Adipose tissue (tissue), 3 donors: Measurements from ENCODE around the gene UBR4. TPM values are rescaled to one million over a fixed set of nuclear protein-coding genes. Genes with fewer than 3 reads are reported as not detected.

Experiments
- H3K27ac ChIP-seq: one replicate; pipeline ENCODE4 v1.5.1; 2013; ENCODE audit warnings: low read depth, low read length
- WGBS, 3 donors: extraction: QIAGEN DNeasy Blood & Tissue Kit; methylation state at CpG; one replicate each; pipeline ENCODE4 v1.1.7; 2013; 5-methylcytosine and 5-hydroxymethylcytosine counted together
- polyA plus RNA-seq, 3 donors: library from polyadenylated mRNA; stranded (reverse); fragments of 200-250 nt; gene quantifications; one replicate each; pipeline ENCODE4 v1.2.3, GENCODE V29; 2013
- donor health status: healthy with polysubstance abuse.
- donor health status: Bipolar disorder and iron deficiency.
- donor health status: healthy.

UBR4 gene
- polyA plus RNA-seq, 3 donors = 37.3 to 80.4 (median 76.5) TPM

DNA sequence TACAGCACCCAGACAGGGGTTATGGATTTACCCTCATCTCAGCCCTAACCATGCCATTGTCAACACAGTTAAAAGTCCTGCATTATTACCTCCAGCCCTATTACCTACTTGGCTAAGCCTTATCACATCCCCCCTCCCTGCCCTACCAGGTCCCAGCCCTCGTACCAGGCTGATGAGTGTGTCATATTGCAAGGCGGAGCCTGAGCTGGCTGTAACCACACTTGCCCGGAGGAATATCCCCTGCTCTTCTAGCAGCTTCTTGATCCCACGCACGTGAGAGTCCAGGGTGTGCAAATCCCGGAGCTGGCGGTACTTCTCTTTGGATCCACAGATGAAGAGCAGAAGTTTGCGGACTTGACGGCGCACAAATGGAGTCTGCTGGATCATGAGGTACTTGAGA, 87.4 kb downstream of the UBR4 start:
- H3K27ac ChIP-seq = no peak overlapping the region
- 81 to 82% (median 82%) methylated on average over 10 of the region's 10 CpGs for WGBS, 3 donors

DNA sequence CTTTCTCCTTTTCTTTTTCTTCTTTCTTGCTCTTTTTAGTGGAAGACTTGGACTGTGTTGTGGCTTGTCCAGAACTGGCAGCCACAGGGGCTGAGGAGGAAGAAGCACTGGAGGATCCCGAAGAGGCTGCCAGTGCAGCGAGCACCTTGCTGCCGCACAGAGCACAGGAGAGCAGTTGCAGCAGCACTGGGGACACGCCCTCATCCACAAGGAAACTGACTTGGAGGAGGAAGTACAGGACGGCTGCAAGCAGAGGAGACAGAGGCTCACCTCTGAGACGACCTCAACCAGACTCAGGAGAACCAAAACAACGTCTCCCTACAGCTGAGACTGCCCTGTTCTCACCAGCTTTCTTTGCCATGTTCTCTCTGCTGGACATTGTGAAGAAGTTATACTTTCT, 88.9 kb downstream of the UBR4 start:
- 51 to 71% (median 58%) methylated on average over 7 of the region's 7 CpGs for WGBS, 3 donors
- no peak overlapping the region for H3K27ac ChIP-seq

DNA sequence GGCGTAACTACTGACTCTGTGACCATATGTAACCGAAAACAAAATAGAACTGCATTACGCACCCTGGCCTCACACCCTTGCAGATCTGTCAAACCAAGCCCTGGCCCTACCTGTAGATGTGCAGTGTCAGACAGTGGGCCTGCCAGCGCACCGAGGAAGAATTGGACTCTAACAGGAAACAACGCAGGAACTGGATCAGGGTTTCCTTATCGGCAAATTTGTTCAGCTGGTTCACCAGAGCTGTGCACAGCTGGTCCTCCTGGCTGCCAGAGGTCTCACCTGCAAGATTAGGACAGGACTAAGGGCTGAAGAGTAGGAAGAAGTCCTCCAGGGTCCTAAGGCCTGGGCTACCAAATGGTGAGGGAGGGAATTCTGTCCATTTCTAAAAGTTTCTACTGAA, 90.0 kb downstream of the UBR4 start:
- WGBS, 3 donors = 84 to 90% (median 89%) methylated on average over 7 of the region's 7 CpGs
- H3K27ac ChIP-seq = no peak overlapping the region

DNA sequence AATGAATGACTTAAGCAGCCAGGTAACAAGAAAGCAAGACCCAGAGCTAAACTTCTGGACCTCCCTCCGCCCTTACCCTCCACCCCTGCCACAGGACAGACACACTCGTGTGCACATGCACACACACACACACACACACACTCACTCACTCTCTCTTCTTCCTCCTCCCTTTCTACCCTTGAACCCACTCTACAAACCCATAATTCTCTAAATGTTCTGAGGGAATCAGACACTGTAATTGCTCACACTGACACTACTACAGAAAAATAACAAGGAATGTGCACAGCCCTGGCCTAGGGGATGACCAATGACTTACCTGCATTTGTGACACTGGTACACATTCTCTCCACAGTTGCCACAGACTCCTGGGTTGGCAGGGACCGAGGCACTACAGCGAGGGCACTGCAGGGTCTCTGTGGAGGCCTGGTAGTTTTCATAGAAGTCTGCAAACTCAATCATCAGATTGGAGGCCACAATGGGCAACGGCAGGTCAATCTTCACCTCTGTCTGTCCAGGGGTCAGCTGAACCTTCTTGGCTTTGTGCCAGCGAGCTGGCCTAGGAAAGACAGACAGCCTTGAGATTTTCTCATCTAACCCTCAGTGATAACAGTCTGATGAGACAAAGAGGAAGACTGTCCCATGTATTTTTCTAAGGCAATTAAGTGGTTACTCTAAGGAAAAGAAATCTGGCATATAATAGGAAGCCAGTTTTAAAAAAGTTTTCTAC, 94.8 kb downstream of the UBR4 start:
- 80 to 81% (median 81%) methylated on average over 6 of the region's 6 CpGs for WGBS, 3 donors

DNA sequence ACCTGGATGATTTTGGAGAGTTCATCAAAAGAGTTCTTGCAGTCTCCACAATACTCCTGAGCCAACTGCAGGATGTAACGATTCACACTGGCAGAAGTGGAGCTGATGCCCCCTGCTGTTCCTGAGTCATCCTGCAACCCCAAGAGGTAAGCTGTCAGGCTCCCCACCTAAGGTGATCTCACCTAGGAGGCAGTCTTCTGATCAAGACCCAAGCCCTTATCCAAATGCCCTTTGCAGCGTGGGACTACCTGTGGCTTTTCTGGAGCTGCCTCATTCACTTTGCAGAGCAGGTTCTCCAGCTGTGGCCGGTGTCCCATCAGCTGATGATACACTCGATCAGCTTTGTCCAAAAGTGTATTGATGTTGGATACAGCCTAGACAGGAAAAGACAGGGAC, 96.4 kb downstream of the UBR4 start:
- no peak overlapping the region for H3K27ac ChIP-seq
- 69 to 80% (median 71%) methylated on average over 4 of the region's 4 CpGs for WGBS, 3 donors

More for the DNA sequence above, 94.8 kb downstream of the UBR4 start:
- no peak overlapping the region for H3K27ac ChIP-seq

DNA sequence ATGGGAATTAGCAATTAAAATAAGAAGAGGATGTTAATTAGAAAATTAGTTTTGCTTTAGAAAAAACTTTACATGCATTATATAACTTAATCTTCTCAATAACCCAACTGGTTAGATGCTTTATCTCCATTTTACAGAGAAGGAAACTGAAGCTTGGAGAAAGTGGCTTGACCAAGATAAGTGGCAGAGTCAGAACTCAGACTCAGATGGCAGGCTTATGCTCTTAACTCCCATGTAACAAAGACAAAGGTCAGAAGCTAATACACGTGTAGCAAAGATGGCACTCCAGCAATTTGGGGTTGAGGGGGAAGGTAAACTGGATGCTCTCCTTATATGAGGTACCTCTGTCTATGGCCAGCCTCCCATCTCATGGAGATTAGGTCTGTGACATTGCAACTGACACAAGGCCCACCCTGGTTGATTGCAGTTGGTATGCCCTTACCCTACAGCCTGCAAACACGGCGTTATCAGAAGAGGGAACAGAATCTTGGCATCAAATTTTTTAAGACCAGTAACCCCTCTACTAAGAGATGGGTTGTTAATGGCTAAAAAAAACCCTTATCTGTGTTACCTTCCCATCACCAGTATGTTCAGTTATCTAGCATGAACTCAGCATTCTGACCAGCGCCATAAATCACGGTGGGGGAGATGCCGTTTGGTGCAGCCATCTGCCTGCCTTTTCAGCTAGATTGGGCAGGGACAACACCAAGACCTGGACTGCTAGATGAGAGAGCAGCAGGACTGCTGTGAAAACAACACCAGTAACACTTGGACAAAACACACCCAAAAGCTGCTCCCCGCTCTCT, 97.0 kb downstream of the UBR4 start:
- H3K27ac ChIP-seq = no peak overlapping the region
- WGBS, 3 donors = 80 to 89% (median 86%) methylated on average over 7 of the region's 7 CpGs

DNA sequence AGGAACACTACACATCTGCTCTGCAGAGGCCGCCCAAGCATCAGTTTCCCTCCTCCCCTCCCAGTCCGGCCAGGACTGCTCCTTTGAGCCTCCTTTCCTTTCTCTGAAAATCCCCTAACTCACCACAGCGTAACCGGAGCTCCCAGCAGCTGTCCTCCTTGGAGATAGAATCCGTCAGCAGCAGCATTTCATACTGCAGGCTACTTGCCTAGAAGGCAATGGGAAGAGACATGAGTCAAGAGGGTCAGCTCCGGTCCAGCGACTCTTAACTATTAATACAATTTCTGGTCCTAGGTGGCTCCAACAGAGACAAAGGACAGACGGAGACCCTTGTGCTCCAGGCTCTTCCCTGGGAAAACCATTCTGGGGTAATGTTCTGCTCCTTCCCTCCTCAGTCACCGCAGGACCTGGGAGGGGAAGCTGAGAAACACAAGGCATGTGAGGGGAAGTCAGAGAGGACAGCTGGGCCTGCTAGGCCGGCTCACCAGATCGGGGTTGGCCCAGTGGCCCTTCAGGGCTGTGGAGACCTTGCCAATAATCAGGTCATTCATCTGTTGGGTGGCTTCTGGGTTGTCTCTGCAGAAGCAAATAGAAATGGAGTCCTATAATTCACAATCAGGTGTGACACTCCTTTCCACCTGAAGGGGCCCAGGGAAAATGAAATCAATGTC, 99.7 kb downstream of the UBR4 start:
- WGBS, 3 donors = 93 to 94% (median 94%) methylated on average over 11 of the region's 11 CpGs
- no peak overlapping the region for H3K27ac ChIP-seq

DNA sequence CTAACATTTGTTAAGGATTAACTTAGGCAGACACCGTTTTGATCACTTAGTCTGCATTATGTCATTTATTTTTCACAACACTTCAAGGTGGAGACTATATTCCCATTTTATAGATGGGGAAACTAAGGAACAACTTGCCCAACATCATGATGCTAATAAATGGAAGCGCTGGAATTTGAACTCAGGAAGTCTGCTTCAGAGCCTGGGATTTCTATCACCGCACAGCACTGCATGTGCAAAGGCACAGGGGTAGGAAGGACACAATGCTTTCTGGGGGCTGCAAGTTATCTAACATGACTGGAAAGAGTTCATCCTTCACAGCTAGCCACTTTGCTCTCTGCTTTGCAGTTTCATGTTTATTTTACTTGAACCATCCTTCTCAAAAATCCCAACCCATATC, 100.5 kb downstream of the UBR4 start:
- whole genome bisulfite sequencing, 3 donors = 78 to 94% (median 87%) methylated on average over 3 of the region's 3 CpGs

DNA sequence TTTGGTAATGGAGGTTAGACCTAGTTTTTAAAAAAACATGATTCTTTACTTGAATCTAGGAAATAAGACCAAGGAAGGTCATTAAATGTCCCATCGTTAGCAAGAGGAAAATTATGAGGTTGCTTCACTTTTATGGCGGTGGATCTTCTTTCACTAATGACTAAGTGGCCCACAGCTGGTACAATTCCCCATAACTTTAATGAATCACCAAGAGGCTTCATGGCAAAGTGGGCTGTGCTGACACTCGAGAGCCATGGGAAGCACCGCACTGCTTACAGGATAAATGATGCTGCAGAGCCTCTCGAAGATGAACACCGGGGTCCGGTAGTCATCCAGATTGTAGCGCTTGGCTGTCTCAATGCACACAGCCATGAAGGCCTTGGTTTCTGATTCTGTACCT, 108.8 kb downstream of the UBR4 start:
- no peak overlapping the region for H3K27ac ChIP-seq
- WGBS, 3 donors = 90 to 94% (median 94%) methylated on average over 8 of the region's 8 CpGs

More for the DNA sequence above, 100.5 kb downstream of the UBR4 start:
- no peak overlapping the region for H3K27ac ChIP-seq

DNA sequence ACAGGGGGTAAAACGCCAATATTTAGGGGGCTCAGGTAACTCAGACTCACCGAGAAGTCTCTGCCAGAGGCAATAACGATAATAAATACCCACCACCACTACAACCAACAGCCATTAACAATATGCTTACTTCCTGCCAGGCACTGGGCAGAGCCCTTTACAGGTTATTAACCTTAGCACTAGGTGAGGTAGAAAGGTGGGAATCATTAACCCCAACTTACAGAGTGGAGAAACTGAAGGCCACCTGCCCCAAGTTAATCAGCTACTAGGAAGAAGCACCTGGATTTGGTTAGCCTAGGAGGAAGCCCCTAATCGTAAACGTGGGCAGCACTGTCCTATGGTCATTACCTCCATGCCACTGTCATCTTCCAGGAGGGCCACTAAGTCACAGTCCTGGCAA, 110.0 kb downstream of the UBR4 start:
- 61 to 95% (median 93%) methylated on average over 5 of the region's 5 CpGs for WGBS, 3 donors
- no peak overlapping the region for H3K27ac ChIP-seq

DNA sequence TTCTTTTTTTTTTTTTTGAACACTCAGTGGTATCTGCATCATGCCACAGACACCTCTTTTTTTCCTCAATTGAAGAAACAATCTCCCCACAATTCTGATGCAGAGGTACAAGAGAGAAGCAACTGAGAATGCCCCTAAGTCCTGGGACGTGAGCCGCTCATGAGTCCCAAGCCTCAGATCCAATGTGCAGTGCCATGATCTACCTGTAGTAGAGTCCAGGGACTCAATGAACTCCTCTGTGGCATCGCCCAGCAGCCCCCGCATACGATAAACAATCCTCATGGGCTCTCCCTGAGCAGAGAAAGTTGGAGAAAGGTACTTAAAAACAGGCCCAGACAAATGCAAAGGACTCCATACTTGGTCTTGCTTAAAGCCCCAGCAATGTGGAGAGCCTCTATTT, 113.1 kb downstream of the UBR4 start:
- whole genome bisulfite sequencing, 3 donors = 90 to 96% (median 92%) methylated on average over 5 of the region's 5 CpGs
- no peak overlapping the region for H3K27ac ChIP-seq

DNA sequence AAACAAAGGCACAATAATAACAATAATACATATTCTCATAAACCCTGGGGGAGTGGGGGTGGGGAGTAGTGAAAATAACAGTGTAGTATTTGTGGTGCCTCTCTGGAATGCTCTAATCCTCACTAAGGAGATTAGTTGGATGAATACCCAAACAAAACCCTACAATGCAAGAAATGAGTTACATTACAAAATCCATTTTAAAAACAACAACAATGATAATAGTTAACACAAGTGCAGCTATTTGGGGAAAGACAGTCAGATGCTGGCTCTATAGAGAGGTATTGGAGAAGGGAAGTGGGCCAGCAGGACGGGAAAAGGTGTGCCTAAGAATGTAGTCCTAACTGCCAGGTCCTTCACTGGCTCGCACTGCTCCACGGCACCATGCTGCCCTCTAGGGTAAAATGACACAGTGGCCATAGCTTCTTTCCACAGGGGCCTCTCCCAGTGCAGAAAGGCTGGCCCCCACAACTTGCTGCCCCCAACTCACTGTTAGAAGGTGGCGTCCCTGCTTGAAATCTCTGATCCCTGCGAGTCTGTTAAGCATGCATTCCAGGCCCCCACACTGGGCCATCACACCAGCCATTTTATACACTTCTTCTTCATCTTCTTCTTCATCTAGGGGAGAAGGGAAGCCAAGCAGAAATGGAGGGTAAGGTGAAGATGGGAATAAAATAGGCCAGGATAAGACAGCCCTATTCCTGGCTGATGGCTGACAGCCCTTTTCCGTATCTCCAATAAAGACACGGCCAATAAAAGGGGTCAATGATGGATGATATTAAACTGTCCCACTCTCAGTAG, 113.8 kb downstream of the UBR4 start:
- H3K27ac ChIP-seq = no peak overlapping the region
- WGBS, 3 donors = 51 to 75% (median 70%) methylated on average over 7 of the region's 7 CpGs

DNA sequence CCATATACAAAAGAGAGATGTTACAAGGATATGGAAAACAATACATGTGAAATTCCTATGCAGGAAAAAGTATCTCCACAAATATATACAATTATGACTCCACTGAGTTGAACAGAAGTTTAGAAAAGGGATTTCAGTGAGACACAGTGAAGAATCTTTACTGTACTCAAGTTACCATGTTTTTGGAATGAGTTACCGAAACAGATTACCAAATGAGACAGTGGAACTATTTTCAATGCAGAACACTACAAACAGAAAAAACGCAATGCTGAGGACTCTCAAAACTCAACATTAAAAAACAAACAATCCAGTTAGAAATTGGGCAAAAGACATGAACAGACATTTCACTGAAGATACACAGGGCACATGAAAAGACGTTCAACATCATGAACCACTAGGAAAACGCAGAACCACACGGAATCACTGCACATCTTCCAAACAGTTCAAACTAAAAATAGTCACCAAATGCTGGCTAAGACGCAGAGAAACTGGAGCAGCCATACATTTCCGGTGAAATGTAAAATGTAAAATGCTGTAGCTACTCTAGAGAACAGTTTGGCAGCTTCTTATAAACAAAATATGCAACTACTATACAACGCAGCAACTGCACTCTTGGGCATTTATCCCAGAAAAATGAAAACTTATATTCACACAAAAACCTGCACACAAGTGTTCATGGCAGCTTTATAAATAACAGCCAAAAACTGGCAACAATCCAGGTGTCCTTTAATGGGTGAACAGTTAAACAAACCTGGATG, 118.7 kb downstream of the UBR4 start:
- WGBS, 3 donors = 56 to 74% (median 74%) methylated on average over 8 of the region's 8 CpGs

DNA sequence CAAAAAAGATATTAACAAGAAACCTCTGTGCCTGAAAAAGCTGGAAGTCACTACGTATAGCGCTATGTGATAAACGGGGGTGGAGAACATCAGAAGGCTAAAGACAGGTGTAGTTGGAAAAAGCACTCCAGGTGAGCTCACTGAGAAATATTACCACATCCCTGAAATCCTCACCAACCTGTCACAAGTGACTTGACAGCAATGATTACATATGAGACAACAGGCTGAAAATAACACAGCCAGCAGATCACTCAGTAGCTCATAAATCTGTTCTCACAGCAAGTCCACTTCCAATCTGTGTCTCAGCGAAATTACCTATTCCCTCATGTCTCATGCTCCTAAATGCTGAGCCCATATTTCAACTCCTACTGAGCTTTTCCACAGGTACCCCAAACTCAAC, 120.5 kb downstream of the UBR4 start:
- 91 to 92% (median 92%) methylated on average over 4 of the region's 4 CpGs for WGBS, 3 donors
- no peak overlapping the region for H3K27ac ChIP-seq

More for the DNA sequence above, 118.7 kb downstream of the UBR4 start:
- H3K27ac ChIP-seq = no peak overlapping the region

DNA sequence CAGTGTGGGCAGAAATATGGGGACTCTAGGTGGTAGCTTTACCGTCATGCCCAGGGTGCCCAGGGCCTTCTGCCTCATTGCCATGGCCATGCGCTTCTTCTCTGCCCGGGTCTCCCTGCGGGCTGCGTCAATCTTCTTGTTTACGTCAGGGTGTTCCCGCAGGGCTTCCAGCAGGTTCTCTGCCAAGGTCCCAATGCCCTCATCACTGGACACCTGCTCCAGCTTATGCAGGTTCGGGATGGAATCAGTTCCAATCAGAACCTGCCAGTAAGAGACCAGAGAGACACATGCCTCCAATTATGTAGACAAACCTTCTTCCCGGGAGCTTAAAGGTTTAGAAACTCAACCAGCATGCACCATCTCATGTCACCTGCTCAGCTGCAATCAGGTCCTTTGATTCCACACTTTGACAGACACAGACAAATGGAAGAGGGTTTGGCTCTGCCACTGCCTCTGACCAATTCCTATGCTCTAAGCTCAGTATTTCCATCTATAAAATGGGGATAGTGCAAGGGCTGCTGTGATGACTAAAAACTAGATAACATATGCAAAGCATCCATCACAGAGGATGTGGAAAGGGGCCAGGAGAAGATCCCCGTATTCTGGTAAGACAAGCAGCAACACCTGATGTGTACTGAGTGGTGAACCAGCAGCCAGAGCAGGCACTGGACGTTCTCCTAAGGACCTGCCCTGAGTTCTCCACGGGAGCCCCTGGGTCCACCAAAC, 121.2 kb downstream of the UBR4 start:
- H3K27ac ChIP-seq = no peak overlapping the region
- WGBS, 3 donors = 92 to 93% (median 93%) methylated on average over 12 of the region's 12 CpGs

DNA sequence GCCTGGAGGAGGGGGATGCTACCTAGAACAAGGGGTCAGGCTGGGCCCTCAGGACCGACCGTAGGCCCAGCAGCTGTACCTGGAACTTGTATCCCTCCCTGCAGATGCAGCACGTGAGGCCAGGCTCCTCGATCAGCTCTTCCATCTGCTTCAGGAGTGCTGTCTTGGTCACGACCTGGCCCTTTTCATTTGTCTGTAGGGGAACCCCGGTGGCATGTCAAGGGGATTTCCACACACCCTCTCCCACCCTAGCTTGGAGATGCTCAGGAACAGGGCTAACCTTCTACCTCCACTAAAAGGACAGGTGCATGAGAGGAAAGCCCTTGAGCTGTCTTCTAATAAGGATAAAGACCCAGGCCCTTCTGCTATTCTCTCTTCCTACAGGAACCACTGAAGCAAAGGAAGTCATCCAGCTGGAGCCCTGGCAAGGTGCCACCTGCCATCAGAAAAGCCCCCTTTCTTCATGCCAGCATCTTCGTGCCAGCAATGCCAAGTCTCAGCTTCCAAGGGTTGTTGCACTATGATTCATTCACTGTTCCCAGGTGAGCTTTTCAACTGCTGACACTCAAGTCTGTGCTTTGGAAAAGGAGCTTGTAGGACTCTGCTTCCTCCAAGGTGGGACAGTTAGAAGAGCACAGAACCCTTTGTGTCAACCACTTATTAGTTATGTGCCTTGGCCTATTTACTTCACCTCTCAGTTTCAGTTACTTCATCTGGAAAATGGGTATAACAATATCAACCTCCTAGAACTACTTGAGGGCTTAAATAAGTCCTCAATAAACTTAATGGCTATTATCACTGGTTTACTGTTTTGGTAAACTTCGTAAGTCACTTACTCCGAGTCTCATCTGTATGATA, 122.1 kb downstream of the UBR4 start:
- WGBS, 3 donors = 80 to 81% (median 80%) methylated on average over 9 of the region's 9 CpGs
- H3K27ac ChIP-seq = no peak overlapping the region
